IPS DF 4.7 (cell line): ENCODE results near the gene NKX2-3.

Experiments used
- DNase-seq: peaks from one replicate; pipeline ENCODE4 v3.0.0-alpha.2; 2013; ENCODE audit warnings: low spot score; ENCODE audit errors: extremely low read depth

Gene NKX2-3

DNA sequence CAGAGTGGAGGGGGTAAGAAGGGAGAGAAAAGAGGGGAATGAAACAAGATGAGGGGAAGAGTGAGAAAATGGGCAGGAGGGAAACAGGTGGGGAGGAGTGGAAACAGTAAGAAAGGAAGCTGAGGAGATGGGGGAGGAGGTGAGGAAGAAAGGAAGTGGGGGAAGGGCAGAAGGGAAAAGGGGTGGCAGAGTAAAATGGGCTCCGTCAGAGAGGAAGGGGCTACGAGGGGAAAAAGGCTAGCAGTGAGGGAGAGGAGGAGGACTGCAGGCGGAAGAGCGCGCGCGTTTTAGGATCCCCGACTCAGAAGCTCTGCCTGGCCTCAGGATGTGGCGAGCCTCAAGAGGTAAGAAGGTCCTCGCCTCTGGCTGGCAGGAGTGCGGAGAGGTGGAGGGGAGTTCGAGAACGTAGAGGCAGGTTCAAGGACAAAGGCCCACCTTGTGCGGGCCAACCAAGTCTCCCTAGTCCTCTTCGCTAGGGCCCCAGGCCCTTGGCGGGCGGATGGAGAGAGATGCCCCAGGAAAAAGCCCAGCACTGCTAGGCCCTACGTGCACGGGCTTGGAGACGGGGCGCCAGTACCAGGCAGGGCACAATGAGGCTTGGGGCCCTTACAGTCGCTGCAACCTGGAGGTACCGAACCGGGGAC lies 5.8 kb upstream of the NKX2-3 start:
- no peak for DNase-seq

DNA sequence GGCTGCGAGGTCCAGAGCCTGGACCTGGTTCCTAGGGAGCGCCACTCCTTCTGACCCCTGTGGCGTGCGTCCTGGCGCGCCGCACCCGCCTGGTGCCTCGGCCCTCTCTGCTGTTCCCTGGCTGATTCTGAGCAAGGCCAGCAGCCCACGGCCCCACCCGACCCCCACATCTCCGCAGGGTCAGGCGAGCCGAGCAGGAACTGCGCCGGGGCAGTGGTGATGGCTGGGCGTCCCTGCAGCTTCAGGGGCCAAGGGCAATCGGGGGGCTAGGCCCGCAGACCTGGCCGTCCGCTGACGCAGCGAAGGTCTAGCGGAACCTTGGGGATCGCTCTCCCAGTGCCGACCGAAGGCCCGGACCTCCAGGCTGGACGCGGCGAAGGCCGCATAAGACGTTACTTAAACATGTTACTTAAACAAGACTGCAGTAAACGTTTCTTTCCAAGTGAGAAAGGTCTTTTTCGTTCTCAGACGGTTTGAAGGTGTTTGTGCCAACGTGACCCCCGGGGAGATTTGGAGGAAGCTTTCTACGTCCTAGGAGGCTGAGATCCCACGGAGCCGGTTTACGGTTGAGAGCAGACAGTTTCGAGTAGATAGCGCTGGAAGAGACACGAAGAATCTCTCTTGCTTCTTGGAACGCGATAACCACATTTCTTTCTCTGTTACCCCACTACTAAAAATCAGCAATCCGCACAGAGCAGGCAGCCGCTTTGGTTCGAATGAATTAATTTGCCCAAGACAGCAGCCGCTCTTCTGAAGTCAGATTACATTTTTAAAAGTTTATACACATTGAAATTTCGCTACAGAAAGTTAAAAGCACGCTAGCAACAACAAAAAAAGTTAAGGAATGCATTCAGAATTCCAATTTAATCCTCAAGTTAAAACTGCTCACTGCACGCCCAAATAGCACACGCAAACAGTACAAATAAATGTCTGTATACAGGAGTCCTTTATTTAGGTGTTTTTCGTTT lies 4.9 kb upstream of the NKX2-3 start:
- DNase-seq = no peak

- DNase-seq = no peak
Measured at GRCh38 chr10:99528494-99529441, 4.0 kb upstream of the NKX2-3 start.

- DNase-seq = no peak
Measured at GRCh38 chr10:99529591-99530107, 3.1 kb upstream of the NKX2-3 start.

GRCh38 chr10:99530108-99531025 lies 2.4 kb upstream of the NKX2-3 start:
- DNase-seq = no peak

GRCh38 chr10:99531026-99531695 lies 1.6 kb upstream of the NKX2-3 start:
- DNase-seq = no peak

- DNase-seq = no peak
Measured at GRCh38 chr10:99531696-99532593, 797 bp upstream of the NKX2-3 start.

DNA sequence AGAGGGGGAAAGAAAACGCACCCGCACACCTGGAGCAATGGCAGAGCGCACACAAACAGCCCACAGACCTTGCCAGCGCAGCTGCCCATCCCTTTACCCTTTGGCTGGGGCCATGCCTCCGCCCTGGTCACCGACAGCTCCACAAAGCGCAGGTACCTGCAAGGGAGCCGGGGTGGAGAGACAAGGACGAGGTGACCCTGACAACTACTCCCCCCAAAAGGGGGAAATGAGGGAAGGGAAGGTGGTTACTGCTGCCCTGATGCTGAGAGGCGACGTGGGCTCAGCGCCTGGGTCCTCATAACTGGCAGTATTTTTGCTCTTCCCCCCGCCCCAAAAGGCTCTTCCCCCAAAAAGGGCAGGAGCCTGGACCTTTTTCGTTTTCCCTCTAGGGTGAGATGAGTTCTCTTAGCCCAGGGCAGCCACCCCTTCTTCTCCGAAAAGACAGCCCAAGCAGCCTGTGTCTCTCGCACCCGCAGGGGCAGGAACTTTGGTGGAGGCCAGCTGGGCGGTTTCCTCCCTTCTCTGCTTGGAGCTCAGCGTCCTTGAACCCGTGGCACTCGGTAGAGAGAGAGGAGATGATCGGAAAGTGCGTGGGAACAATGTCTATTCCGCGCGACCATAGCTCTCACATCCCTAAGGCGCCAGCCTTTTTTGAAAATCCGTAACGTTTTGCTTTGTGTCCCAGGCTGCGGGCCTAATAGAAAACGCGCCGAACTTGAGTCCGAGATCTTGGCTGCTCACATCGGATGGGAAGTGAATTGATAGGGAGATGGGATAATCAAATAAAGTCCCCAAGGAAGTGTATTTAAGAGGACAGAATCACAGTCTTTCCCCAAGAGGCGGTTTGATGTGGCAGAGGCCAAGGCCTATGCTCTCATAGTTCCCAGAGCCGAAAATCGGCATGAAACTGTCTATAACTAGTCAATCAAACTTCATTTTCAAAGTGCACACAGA lies 1.0 kb downstream of the NKX2-3 start:
- no peak for DNase-seq

DNA sequence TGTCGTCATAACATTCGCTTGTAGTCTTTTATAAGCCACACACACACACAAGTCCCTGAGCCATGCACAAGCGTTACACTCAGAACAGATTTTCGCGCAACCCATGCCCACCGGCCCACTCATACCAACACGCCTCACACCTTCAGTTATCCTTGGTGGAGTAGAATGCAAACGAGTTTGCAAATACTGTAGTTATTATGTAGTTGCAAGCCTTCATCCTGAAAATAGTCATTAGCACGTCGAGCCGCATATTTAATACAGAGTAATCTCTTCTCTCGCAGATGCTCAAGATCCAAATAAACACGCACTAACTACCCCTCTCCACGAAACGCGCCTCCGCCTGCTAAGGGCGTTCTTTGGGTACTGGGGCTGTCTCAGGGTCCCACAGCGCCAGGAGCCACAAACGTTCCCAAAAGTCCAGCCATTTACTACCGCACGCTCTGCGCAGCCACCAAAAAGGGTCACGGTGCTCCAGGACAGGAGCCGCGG lies 1.8 kb downstream of the NKX2-3 start:
- no peak for DNase-seq

DNA sequence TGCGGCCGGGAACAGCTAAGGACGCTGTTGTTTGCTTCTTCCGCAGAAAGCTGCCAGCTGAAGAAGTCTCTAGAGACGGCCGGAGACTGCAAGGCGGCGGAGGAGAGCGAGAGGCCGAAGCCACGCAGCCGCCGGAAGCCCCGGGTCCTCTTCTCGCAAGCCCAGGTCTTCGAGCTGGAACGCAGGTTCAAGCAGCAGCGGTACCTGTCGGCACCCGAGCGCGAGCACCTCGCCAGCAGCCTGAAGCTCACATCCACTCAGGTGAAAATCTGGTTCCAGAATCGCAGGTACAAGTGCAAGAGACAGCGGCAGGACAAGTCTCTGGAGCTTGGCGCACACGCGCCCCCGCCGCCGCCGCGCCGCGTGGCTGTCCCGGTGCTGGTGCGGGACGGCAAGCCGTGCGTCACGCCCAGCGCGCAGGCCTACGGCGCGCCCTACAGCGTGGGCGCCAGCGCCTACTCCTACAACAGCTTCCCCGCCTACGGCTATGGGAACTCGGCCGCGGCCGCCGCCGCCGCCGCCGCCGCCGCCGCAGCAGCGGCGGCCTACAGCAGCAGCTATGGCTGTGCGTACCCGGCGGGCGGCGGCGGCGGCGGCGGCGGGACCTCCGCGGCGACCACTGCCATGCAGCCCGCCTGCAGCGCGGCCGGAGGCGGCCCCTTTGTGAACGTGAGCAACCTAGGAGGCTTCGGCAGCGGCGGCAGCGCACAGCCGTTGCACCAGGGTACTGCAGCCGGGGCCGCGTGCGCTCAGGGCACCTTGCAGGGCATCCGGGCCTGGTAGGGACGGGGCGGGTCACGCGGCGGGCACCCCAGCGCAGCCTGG lies 2.4 kb downstream of the NKX2-3 start:
- no peak for DNase-seq

DNA sequence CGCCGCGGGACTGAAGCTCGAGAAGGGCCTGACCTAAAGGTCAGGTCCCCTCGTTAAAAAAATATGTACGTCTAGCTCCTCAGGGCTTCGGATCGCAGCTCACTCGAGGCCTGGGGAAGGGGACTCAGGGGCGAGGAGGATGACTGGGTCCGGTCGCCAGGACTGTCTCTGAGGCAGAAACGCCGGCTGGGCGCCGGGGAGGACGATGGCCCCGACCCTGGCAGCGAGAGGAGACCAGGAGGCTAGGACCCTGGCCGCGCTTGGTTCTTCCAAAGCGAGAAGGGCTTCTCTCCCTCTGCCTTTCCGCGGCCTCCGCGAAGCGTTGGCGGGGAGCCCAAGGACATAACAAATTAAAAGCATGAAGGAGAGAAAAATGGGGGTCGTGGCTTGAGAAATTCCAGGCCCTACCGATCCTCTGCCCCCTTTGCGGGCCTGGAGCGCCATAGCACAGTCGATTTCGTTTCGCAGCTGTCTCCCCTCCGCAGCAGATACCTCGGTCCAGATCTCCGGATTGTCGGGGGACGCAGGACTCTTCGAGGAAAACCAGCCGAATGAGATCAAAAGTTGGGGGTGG lies 3.1 kb downstream of the NKX2-3 start:
- no peak for DNase-seq

- no peak for DNase-seq
Measured at GRCh38 chr10:99536338-99537085, 3.8 kb downstream of the NKX2-3 start.

- no peak for DNase-seq
Measured at GRCh38 chr10:99537086-99537988, 4.6 kb downstream of the NKX2-3 start.
